Measurements from ENCODE around the gene PLEKHM2.

DNA sequence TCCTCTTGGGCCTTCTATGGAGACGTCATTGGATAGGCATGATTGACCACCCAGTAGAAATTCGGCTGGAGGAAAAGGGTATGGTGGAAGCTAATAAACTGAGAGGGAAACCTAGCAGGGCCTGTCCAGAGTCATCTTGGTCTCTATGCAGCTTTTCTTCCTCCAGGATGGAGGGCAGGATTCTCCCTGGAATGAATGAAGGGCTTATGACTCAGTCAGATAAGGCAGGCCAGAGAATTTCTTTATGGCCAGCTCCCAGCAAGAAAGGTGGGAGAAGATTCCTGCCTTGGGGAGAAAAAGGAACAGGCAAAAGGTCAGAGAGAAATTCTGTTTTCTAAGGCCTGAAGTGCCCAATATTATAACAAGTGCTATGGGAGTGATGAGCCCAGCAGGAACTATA lies 91.6 kb downstream of the PLEKHM2 start:
- TF ChIP-seq, protein P1, sequence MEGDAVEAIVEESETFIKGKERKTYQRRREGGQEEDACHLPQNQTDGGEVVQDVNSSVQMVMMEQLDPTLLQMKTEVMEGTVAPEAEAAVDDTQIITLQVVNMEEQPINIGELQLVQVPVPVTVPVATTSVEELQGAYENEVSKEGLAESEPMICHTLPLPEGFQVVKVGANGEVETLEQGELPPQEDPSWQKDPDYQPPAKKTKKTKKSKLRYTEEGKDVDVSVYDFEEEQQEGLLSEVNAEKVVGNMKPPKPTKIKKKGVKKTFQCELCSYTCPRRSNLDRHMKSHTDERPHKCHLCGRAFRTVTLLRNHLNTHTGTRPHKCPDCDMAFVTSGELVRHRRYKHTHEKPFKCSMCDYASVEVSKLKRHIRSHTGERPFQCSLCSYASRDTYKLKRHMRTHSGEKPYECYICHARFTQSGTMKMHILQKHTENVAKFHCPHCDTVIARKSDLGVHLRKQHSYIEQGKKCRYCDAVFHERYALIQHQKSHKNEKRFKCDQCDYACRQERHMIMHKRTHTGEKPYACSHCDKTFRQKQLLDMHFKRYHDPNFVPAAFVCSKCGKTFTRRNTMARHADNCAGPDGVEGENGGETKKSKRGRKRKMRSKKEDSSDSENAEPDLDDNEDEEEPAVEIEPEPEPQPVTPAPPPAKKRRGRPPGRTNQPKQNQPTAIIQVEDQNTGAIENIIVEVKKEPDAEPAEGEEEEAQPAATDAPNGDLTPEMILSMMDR (IDR thresholded peaks at IDR 0.05) = no peak
- no peak for TF ChIP-seq EZH2 (IDR thresholded peaks at IDR 0.05)
- no peak for TF ChIP-seq EZH2phosphoT487 (IDR thresholded peaks at IDR 0.05)
